D721Med (cell line): ENCODE data around the gene HECW1.
"Not testable (repeated sequence)": the region's sequence is repeated elsewhere in the genome, so short reads cannot be mapped to it uniquely, and the experiment has no call there.

ENCODE experiments used
- DNase-seq: peaks from one replicate; pipeline ENCODE4 v3.0.0; 2011; ENCODE audit warnings: low spot score; ENCODE audit not compliant: insufficient read length
- FAIRE-seq: peaks from 2 replicates; lab custom pipeline; 2011; peaks lifted over from hg19 to GRCh38; lab: Jason Lieb, UNC
- CTCF ChIP-seq: IDR thresholded peaks from 2 replicates; pipeline ENCODE4 v1.5.1; 2012; ENCODE audit warnings: mild to moderate bottlenecking, control low read depth; ENCODE audit not compliant: insufficient read depth; ENCODE audit errors: missing control alignments

Gene HECW1

GRCh38 chr7:43482679-43483252 is 370.3 kb downstream of the HECW1 start:
- no peak for TF ChIP-seq CTCF
- FAIRE-seq: no peak
- DNase-seq: no peak

GRCh38 chr7:43484678-43485395 is 372.4 kb downstream of the HECW1 start:
- TF ChIP-seq CTCF: no peak
- DNase-seq (no peak), FAIRE-seq (no peak)

- DNase-seq (no peak), FAIRE-seq (no peak)
- TF ChIP-seq CTCF: no peak
These were observed 373.1 kb downstream of the HECW1 start for GRCh38 chr7:43485580-43485979.

GRCh38 chr7:43486008-43486407 is 373.6 kb downstream of the HECW1 start:
- not testable (repeated sequence) for DNase-seq, FAIRE-seq

- no peak for TF ChIP-seq CTCF
- DNase-seq (no peak), FAIRE-seq (no peak)
These were observed 374.2 kb downstream of the HECW1 start for GRCh38 chr7:43486634-43487033.

- no peak for TF ChIP-seq CTCF
- no peak for DNase-seq
- FAIRE-seq: no peak
These were observed 375.3 kb downstream of the HECW1 start for GRCh38 chr7:43487731-43488073.

- FAIRE-seq (no peak), DNase-seq (no peak)
These were observed 376.8 kb downstream of the HECW1 start for GRCh38 chr7:43489257-43489656.

More at GRCh38 chr7:43489257-43489656, 376.8 kb downstream of the HECW1 start:
- no peak for TF ChIP-seq CTCF
